SU-DHL-6 (cell line): ENCODE data around the gene EPC2.

Source experiments
- EZH2phosphoT487 ChIP-seq: fragments of 200-600 bp; sonication (generic), shearing (Covaris generic); conservative IDR thresholded peaks from 2 replicates; pipeline ENCODE4 v1.6.1; 2018; ENCODE audit warnings: mild to moderate bottlenecking, antibody characterized with exemption, low read length, moderate library complexity, mixed read lengths
- TF ChIP-seq, protein P1 (sequence below): fragments of 200-600 bp; sonication (generic); IDR thresholded peaks from one replicate; pipeline ENCODE4 v1.5.1; 2017; ENCODE audit warnings: antibody characterized with exemption, mild to moderate bottlenecking, low read length, moderate library complexity; ENCODE audit not compliant: insufficient read depth, poor library complexity, severe bottlenecking

DNA sequence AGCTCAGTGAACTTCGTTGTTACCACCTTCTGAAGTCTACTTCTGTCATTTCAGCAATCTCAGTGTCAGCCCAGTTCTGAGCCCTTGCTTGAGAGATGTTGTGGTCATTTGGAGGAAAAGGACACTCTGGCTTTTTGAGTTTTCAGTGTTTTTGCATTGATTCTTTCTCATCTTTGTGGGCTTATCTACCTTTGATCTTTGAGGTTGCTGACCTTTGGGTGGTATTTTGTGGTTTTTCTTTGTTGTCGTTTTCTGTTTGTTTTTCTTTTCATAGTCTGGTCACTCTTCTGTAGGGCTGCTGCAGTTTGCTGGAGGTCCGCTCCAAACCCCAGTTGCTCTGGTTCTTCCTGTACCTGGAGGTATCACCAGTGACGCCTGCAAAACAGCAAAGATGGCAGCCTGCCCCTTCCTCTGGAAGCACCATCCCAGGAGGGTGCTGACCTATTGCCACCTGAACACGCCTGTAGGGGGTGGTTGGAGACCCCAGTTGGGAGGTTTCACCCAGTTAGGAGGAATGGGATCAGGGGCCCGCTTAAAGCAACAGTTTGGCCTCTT lies 74.7 kb downstream of the EPC2 start:
- TF ChIP-seq, protein P1, sequence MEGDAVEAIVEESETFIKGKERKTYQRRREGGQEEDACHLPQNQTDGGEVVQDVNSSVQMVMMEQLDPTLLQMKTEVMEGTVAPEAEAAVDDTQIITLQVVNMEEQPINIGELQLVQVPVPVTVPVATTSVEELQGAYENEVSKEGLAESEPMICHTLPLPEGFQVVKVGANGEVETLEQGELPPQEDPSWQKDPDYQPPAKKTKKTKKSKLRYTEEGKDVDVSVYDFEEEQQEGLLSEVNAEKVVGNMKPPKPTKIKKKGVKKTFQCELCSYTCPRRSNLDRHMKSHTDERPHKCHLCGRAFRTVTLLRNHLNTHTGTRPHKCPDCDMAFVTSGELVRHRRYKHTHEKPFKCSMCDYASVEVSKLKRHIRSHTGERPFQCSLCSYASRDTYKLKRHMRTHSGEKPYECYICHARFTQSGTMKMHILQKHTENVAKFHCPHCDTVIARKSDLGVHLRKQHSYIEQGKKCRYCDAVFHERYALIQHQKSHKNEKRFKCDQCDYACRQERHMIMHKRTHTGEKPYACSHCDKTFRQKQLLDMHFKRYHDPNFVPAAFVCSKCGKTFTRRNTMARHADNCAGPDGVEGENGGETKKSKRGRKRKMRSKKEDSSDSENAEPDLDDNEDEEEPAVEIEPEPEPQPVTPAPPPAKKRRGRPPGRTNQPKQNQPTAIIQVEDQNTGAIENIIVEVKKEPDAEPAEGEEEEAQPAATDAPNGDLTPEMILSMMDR = no peak
- no peak for TF ChIP-seq EZH2phosphoT487
